ENCODE measurements around the gene COX20.

Gene COX20

DNA sequence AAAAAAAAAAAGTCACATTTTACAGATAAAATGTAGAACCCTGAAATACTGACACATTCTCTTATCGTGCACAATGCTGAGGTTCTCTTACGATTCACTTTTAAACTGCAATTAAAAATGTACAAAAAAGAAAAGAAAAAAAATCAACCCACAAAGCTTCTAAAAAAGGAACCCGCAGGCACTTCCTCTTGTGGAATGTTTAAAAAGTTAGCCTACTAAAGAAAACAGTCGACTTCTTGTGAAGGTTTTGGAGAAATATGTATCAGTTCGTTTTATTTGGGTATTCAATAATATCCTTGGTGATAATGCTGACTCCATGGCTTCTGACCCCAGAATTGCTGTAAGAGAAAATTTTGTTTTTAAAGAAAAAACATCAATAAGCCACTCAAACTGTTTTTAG, 18.7 kb downstream of the COX20 start:
- no peak for DNase-seq

DNA sequence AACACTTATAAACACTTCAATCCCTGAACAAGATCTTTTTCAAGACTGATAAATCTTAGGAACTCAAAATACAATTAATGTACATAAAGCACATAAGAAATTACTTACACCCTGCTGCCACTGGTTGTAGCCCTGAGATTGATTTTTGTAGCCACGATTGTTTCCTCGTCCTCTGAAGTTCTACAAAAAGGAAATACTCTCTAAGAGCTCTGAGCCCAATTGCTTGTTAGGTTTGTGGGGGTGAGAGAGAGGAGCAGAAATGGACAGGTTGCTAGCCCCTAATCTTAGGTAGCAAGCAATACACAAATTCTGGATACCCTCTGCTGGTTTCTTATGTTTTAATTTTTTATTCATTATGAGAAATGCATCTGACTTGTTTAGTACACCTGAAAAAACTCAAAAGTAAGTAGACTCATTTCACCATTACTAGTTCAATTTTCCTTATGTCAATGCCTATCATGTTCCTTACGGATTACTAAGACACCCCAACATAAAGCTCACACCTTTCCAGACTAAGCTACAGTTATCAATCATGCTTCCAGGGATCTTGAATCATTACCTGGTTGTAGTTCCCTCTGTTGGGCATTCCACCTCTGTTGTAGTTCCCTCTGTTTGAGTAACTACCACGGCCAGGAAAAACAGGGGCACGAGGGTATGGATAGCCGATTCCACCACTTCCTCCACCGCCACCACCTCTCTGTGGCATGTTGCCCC, 19.6 kb downstream of the COX20 start:
- DNase-seq: no peak

DNA sequence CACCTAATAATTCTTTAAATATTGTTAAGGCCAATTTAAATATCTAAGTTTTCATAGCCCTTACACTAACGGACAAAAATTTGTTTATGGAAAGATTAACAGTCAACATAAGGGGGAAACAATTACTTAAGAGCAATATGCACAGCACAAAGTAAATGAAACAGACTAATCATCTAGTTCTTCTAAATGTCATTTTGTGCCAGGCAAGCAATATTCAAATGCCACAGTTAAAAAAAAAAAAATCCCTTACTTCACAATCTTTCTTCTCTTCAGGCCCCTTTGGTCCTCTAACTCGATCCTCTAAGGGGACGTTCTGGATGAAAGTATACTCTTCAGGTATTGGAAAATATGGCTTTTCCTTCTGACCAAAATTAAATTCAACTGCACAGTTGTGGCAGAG, 22.3 kb downstream of the COX20 start:
- DNase-seq: no peak

DNA sequence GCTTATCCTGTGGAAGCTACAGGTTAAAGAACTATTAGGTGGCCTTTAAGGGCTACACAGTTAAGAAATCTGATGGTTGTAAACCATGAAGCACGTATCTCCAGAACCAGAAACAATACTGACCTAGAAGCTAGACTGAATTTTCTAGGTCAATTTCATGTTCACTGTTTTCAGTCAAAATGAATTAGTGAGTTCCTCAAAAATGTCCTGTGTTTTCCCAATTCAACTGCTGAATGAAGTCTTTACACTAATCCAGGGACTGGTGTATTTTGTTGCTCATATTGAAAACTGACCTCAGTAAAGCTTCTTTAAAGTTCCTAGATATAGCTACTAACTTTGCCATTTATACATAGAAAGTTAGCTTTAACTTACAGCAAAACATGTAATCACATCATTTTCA, 22.9 kb downstream of the COX20 start:
- DNase-seq: no peak

DNA sequence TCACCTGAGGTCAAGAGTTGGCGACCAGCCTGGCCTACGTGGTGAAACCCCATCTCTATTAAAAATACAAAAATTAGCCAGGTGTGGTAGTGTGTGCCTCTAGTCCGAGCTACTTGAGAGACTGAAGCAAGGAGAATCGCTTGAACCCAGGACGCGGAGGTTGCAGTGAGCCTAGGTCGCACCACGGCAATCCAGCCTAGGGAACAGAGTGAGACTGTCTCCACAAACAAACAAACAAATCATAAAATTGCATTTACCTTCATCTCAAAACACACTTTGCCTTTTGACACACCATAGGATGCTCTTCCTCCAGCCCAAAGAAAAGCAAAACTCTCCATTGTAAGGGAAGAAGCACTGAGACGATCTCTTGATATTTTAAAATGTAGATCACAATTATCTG, 24.6 kb downstream of the COX20 start:
- no peak for DNase-seq

DNA sequence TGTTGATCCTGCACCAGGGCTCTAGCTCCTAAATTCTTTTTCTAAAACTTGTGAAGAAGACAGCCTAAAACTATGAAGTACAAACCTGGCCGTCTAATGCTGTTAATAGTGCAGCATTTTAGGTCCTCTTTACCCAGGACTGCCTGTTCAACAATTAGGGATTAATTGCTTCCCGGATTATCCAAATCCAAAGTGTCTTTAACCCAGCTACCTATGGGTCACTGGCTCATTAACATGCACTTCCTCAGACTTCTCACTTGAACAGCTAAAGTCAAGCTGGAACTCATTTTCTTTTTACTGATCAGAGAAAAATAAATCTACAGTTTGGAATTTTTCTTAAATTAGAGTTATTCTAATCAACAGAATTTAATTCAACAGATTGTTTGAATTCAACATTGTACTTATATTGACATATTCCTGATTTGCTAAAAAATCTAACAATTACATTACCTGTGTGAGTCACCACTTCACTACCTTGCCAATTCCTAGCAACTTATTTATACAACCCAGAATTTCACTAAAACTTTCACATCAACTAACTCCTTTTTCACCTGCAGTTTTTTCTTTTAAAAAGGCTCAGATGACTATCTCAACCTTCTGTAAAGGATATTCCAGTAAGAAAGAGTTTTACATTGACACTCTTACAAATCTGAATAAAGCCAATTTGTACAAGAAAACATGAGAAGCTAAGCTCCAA, 25.6 kb downstream of the COX20 start:
- no peak for DNase-seq

DNA sequence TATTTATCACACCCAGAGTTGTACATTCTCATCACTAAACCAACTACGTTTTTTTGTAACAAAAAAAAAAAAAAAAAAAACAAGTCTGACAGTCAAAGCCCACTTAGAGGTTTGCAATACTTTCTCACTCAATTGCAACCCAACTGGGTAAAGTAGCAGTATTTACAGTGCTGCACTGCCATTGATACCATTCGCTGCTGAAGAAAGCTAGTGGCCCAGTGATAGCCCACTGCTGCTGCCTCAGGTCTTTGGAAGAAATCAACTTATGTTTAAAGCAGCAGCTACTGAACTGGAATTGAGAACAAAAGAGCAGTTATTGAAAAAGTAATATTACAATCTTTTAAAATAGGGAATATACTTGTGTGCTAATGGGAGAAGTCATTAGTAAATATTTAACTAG, 26.2 kb downstream of the COX20 start:
- no peak for DNase-seq

DNA sequence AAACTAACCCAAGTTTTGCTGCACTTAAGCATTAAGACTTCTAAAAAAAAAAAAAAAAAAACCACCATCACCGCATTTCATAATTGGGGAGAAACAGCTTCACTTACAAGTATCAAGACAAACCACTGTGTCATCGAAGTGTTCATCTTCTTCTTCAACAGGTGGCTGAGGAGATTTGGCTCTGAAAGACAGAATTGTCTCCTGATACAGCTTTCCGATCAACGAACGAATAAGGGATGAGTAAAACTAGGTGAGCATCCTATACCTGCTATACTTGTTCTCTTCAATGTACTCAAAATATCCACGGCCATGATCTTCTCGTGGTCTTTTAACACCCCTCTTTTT, 26.9 kb downstream of the COX20 start:
- DNase-seq: no peak

DNA sequence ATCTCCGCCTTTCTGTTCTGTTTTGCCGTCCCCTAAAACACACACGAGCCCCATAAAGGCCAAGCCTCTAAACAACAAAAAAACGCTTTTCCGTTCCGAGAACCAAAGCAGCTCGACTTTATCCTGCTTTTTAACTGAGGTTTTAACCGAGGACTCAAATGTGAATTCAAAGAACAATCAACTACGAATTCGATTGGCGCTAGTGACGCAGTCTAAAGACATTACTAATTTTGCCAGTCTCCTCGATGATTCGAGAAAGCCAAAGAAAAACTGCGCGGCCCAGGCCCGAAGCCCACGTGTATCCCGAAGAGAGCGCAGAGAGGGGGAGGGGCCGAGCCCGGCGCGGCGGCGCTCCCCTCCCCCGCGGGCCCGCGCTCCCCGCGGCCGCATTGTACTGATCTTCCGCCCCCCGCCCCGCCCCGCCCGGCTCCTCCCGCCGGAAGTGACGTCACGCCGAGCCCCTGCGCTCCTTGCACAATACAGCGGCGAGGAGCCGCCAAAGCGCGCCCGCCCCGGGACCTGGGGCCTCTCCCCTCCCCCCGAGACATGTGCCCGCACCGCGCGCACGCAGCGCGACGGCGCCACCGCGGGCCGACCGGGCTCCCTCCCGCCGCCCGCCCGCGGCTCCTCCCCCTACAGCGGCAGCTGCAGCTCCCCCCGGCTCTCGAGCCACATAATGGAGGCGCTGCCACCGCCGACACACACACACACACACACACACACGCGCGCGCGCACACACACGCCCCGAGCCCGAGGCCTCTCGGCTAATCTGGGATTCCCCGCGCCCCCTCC, 27.4 kb downstream of the COX20 start:
- no peak for DNase-seq

DNA sequence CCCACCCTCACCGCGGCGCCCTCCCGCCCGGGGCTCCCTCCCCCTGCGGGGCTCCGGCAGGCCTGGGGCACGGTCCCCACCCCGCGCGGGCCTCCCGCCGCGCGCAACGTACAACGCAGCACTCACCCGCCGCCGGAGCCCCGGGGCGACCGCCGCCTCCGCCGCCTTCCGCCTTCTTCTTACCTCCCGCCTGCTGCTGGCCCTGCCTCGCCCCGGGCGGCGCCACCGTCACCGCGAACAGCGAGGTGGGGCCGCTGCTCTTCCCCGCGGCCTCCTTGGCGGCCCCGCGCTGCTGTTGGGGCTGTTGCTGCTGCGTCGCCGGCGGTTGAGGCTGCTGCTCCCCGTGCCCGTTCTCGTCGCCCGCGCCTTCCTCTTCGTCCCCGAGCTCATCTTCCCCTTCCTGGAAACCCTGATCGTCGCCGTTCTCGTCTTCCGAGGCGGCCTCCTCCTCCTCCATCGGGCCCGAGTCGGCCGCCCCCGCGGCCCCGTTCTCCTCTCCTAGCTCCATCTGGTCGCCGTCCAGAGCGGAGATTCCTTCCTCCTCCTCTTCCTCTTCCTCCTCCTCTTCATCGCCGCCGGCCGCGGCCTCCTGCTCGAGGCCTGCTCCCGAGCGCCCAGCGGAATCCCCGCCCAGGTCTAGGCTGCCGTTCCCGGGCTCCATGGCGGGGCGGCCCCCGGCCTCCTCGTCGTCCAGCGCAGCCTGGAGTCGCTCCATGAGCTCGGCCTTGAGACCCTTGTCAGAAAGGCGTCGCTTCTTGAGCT, 28.2 kb downstream of the COX20 start:
- DNase-seq: no peak

DNA sequence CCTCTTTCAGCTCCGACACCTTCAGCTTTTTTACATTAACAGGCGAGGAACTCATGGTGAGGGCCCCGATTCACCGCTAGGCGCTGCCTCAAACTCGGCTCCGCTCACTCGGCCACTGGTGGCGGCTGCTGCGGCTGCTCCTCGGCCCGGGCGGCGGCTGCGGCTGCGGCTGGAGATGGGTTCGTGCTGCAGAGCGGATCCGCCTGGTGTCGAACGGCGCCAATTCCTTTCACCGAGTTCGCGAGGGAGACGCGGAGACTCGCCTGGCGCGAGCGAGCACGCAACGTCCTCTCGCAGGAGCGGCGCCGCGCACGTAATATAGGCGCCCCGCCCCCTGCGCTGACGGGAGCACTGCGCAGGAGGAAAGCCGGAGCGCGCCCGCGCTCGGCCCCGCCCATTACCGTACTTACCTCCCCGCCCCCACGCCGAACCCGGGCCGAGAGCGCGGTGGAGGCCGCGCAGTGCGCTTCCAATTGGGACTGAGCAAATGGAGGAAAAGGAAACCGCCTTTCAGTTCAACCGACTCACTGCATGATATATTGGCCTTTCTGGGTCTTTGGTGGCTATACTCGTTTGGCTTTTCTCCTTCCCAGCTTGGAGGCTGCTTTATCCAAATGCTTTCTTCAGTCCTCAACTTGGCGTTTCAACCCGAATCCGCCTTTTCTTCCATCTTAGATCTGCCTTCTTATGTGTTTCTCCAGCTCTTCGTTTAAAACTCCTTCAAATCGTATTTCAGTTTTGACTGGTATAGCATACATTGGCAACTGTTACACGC, 29.0 kb downstream of the COX20 start, which contains the start of gene HNRNPU:
Gene HNRNPU (minus strand): TSS at position 291 of the 775 bp plus-strand sequence. CDS start 236 bp downstream, at position 55.
- peak; percentile 52 for DNase-seq

DNA sequence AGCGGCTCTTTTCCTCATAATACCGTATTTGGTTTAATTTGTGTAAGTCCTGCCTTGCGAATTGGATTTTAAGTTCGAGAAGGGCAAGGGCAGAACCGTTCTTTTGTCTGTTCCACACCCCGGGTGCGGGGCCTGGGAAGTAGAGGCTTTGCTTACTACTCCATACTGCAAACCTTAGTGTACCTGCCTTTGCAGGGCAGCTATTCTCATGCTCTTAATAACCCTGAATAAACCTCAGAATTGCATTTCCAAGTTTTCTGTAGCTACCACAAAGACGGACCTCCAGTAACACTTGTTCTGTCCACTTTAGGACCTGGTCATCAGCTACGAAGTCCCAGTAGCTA, 29.5 kb downstream of the COX20 start:
- DNase-seq: no peak

DNA sequence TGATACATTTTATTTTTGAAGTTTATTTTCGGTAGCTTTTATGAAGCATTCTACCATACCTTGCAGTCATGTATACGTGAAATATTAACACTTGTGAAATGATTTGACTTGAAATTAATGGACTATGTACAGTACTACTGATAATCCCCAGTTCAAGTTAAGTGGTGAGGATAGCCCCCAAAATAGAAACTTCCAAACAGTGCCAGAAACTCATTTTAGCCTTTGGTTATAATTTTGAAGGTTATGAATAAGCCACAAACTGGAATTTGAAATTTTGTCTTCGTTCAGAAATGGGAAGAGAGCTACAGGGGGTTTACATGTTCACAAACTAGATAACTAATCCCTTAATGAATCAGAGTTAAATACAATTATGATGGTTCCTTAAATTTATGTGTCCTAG, 30.4 kb downstream of the COX20 start:
- no peak for DNase-seq

DNA sequence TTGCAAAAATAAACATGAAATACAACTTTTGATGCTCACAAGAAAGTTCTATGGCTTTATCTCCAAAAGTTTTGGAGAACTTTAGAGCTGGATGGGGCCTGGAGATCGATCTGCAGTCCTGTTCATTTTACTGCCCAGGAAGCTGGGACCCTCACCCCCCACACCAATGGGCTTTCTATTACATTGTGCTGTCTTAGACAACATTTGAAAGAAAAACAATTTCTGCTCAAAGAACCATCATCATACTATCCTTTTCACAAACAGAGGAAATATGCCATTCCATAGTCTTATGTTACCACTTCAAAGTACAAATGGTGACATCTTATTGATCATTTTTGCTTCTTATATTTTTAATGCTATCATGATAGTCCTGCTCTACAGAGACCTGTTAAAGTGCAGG, 30.9 kb downstream of the COX20 start:
- no peak for DNase-seq

DNA sequence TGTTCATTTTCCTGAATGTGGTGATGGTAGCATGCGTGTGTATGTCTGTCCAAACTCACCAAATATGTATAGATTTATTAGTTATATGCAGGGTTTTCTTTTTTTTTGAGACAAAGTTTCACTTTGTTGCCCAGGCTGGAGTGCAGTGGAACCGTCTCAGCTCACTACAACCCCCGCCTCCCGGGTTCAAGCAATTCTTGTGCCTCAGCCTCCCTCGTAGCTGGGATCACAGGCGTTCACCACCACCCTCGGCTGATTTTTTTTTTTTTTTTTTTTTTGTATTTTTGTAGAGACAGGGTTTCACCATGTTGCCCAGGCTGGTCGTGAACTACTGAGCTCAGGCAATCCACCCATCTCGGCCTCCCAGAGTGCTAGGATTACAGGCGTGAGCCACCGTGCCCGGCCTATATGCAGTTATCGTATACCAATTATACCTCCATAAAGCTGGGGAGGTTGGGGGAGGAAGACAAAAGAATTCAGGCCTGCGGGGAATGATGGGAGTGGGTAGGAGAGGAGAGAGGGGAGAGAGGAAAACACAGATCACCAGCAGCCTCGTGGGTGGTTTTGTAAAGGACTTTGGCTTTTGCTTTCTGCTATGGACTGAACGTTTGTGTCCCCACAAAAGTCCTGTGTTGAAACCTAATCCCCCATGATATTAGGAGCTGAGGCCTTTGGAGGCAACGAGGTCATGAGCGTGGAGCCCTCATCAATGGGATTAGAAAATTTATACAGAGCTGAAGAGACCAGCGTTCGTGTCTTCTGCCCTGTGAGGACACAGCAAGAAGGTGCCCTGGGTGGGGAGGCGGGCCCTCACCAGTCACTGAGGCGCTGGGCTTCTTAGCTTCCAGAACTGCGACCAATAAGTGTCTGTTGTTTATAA, 33.3 kb downstream of the COX20 start:
- no peak for DNase-seq

DNA sequence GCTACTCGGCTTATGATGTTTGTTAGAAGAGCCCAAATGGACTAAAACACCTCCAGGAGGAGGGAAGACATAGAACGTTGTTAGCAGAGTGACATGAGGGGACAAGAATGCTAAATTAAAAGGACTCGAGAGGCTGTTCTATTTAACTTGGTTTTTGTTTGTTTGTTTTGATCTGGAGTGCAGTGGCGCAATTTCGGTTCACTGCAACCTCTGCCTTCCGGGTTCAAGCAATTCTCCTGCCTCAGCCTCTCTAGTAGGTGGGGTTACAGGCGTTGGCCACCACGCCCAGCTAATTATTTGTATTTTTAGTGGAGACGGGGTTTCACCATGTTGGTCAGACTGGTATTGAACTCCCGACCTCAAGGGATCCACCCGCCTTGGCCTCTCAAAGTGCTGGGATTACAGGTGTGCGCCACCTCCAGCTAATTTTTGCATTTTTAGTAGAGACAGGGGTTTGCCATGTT, 33.9 kb downstream of the COX20 start:
- DNase-seq: no peak

DNA sequence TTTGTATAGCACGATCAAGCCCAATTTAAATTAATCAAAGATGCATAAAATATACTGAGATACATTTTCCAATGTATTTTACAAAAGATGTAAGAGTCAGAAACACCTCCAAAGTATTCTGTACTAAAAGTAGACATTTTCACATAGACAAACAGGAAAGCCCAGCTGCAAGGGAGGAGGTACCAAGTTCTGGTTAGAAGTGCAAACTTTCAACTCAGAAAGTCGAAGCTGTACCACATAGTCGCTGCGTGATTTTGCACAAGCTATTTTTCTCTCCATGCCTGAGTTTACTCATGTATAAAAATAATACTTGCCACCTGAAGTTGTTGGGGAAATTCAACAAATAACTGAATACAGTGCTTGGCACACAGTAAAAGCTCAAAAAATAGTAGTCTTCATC, 34.5 kb downstream of the COX20 start:
- DNase-seq: no peak

DNA sequence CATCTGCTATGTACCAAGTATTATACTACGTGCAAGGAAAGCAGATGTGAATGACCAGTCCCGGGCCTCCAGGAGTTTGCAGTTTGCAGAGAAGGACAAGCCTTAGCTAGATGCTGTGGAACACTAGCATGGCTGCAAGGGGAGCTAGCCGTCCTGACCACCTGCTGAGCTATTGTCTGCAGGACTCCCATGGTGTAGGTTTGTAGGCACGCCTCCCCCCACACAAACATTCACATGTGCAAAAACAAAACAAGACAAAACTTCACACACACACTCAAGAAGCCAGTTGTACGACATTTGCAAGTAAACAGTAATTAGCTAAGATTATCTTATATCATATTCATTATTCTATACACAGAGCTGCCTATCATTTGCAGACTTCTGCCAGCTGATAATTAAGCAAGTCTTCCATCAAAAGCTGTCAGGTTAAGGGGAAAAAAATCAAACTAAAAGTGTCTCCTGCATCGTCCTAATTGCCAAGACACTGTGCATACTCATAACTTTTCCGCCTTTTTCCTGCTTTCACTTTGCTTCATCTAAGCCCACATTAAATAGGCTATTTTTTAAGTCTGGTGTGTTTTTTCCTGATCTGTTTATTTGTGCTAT, 39.6 kb downstream of the COX20 start:
- DNase-seq: no peak

DNA sequence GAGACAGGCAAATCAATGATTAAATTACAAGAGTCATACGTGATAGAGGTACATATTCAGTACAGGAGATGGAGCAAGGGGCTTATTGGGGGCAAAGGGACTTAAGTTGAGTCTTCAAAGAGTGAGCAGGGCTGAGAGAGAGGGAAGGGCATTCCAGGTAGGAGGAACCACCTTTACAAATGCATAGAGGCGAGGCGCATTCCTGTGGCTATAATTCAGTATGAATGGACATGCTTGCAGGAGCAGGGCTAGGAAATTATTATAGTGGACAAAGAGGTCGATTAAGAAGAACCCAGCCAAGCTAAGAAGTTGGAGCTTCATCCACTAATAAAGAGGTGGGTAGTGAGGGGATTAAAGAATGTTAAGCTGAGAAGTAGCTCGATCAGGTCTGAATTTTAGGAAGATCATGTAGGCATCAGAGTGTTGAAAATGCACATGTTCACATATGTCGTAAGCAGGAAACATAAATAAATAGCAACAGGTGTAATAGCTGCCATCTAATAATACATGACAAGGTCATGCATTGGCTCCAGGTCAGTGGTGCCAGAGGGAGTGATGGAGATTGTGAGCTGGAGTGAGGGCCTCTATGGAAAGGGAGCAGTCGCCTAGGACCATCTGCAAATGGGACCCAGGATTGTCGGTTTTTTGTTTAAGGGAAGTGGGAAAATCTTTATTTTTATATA, 40.9 kb downstream of the COX20 start:
- DNase-seq: no peak

DNA sequence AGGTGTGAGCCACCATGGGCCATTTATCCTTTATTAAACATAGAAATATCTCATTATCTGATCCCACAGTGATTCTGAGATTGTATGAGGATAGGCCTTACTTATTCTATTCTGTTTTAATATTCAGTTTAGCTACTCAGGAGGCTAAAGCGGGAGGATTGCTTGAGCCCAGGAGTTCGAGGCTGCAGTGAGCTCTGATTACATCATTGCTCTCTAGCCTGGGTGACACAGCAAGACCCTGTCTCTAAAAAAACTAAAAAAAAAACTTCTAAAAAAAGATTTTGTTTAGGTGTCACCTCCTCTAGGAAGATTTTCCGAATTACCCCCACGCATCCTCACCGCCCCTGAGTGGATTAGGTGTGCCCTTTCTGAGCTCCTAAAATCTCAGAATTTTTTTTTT, 43.2 kb downstream of the COX20 start:
- DNase-seq: no peak

Measured in NCI-H187 treated with DMSO at 0.1 percent for 48 hours (cell line).